Measurements from ENCODE around the gene OTUD7B.
A peak's percentile ranks its signal among the peaks of the same experiment; 100 is the strongest.
"Not testable (repeated sequence)": the region's sequence is repeated elsewhere in the genome, so short reads cannot be mapped to it uniquely, and the experiment has no call there.

OTUD7B gene

GRCh38 chr1:149949911-149950310 lies 60.6 kb downstream of the OTUD7B start:
- DNase-seq (ENCODE audit: low spot score): no peak

GRCh38 chr1:149945206-149945605 lies 65.3 kb downstream of the OTUD7B start:
- DNase-seq (ENCODE audit: low spot score): peak; percentile 62

GRCh38 chr1:149942885-149943284 lies 67.6 kb downstream of the OTUD7B start:
- DNase-seq (ENCODE audit: low spot score): no peak

- DNase-seq (ENCODE audit: low spot score): no peak
Measured at GRCh38 chr1:149942207-149942606, 68.3 kb downstream of the OTUD7B start.

- DNase-seq (ENCODE audit: low spot score): no peak
Measured at GRCh38 chr1:149940427-149940826, 70.1 kb downstream of the OTUD7B start.

- not testable (repeated sequence) for DNase-seq (ENCODE audit: low spot score)
Measured at GRCh38 chr1:149938668-149939003, 71.9 kb downstream of the OTUD7B start.

- DNase-seq (ENCODE audit: low spot score): no peak
Measured at GRCh38 chr1:149937759-149938158, 72.8 kb downstream of the OTUD7B start.

GRCh38 chr1:149936992-149937705 lies 73.4 kb downstream of the OTUD7B start:
- no peak for DNase-seq (ENCODE audit: low spot score)

- DNase-seq (ENCODE audit: low spot score): no peak
Measured at GRCh38 chr1:149936170-149936991, 74.1 kb downstream of the OTUD7B start, which contains the start of gene MTMR11. Gene MTMR11 (minus strand): TSS chr1:149936879. CDS start chr1:149936647, 232 bp downstream.

- no peak for DNase-seq (ENCODE audit: low spot score)
Measured at GRCh38 chr1:149934356-149934755, 76.2 kb downstream of the OTUD7B start.

GRCh38 chr1:149933208-149933607 lies 77.3 kb downstream of the OTUD7B start:
- no peak for DNase-seq (ENCODE audit: low spot score)

GRCh38 chr1:149932474-149932873 lies 78.1 kb downstream of the OTUD7B start:
- DNase-seq (ENCODE audit: low spot score): no peak

GRCh38 chr1:149931212-149931790 lies 79.2 kb downstream of the OTUD7B start:
- DNase-seq (ENCODE audit: low spot score): no peak

GRCh38 chr1:149929856-149930255 lies 80.7 kb downstream of the OTUD7B start:
- no peak for DNase-seq (ENCODE audit: low spot score)

- no peak for DNase-seq (ENCODE audit: low spot score)
Measured at GRCh38 chr1:149928401-149928724, 82.2 kb downstream of the OTUD7B start.

- peak; percentile 94 for DNase-seq (ENCODE audit: low spot score)
Measured at GRCh38 chr1:149927563-149928400, 82.7 kb downstream of the OTUD7B start, which contains the start of gene SF3B4. Gene SF3B4 (minus strand): TSS chr1:149927803. CDS start chr1:149927759, 44 bp downstream.

GRCh38 chr1:149927056-149927562 lies 83.4 kb downstream of the OTUD7B start:
- DNase-seq (ENCODE audit: low spot score): no peak

- DNase-seq (ENCODE audit: low spot score): no peak
Measured at GRCh38 chr1:149926296-149926695, 84.2 kb downstream of the OTUD7B start.

GRCh38 chr1:149925751-149926150 lies 84.8 kb downstream of the OTUD7B start:
- no peak for DNase-seq (ENCODE audit: low spot score)

GRCh38 chr1:149925345-149925744 lies 85.2 kb downstream of the OTUD7B start:
- DNase-seq (ENCODE audit: low spot score): no peak

- no peak for DNase-seq (ENCODE audit: low spot score)
Measured at GRCh38 chr1:149923626-149924025, 86.9 kb downstream of the OTUD7B start.
